SW 1271 (cell line): ENCODE data around the gene LGALS9B.
"Not testable (repeated sequence)": the region's sequence is repeated elsewhere in the genome, so short reads cannot be mapped to it uniquely, and the experiment has no call there.

Experiments
- DNase-seq, 2 experiments: peaks; one replicate each; lab custom pipeline; 2025; lab: John Stamatoyannopoulos, UW

Gene LGALS9B

GRCh38 chr17:20416381-20416911, 50.9 kb downstream of the LGALS9B start:
- not testable (repeated sequence) for DNase-seq

- DNase-seq: not testable (repeated sequence)
Measured at GRCh38 chr17:20415479-20415878, 51.9 kb downstream of the LGALS9B start.

GRCh38 chr17:20401306-20402022, 65.9 kb downstream of the LGALS9B start:
- DNase-seq: not testable (repeated sequence)

- not testable (repeated sequence) for DNase-seq
Measured at GRCh38 chr17:20400559-20401305, 66.6 kb downstream of the LGALS9B start.
